Gastroesophageal sphincter (tissue), 3 donors: ENCODE measurements around the gene ELMO1.

ENCODE experiments used
- EP300 ChIP-seq: sonication (generic); formaldehyde crosslinking; IDR thresholded peaks from one replicate; pipeline ENCODE4 v1.6.1; 2017; ENCODE audit warnings: antibody characterized with exemption, mild to moderate bottlenecking
- POLR2A ChIP-seq, 2 donors: fragments of 450-650 bp; IDR thresholded peaks; one replicate each; pipeline ENCODE4 v1.6.1; 2017; ENCODE audit warnings: antibody characterized with exemption in 2 of 2, mild to moderate bottlenecking in 2 of 2, moderate library complexity in 1 of 2
- POLR2AphosphoS5 ChIP-seq: sonication (generic); formaldehyde crosslinking; IDR thresholded peaks from one replicate; pipeline ENCODE4 v1.6.1; 2017; ENCODE audit warnings: antibody characterized with exemption
- TF ChIP-seq, protein P1 (sequence below), 4 experiments: fragments of 200-600 bp in 2 of 4; fragments of 450-650 bp in 2 of 4; sonication (generic) in 1 of 4; IDR thresholded peaks; one replicate each; pipeline ENCODE4 v1.5.1; 2017 to 2019; ENCODE audit warnings: antibody characterized with exemption in 4 of 4, mild to moderate bottlenecking in 2 of 4, moderate library complexity in 2 of 4

DNA sequence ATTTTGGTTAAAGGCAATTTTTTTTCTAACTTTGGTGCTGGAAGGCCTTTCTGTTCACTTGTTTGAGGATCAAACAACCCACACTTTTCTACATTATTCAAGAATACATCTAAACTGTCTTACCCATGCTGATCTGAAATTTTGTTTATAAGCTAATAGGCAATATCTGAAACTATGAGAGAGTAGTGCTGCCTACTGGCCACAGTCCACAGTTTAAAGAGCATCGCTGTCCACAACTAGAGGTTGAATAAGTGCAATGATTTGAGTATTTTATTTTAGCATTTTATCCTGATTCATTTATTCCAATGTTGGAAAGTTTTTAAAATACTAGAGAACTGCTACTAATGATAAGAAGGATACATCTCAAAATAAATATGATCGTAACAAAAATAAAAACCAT, 306.9 kb downstream of the ELMO1 start:
- TF ChIP-seq, protein P1, sequence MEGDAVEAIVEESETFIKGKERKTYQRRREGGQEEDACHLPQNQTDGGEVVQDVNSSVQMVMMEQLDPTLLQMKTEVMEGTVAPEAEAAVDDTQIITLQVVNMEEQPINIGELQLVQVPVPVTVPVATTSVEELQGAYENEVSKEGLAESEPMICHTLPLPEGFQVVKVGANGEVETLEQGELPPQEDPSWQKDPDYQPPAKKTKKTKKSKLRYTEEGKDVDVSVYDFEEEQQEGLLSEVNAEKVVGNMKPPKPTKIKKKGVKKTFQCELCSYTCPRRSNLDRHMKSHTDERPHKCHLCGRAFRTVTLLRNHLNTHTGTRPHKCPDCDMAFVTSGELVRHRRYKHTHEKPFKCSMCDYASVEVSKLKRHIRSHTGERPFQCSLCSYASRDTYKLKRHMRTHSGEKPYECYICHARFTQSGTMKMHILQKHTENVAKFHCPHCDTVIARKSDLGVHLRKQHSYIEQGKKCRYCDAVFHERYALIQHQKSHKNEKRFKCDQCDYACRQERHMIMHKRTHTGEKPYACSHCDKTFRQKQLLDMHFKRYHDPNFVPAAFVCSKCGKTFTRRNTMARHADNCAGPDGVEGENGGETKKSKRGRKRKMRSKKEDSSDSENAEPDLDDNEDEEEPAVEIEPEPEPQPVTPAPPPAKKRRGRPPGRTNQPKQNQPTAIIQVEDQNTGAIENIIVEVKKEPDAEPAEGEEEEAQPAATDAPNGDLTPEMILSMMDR (IDR thresholded peaks at IDR 0.05), result peak in 1 of 4 experiments; percentile 8
- TF ChIP-seq POLR2A (IDR thresholded peaks at IDR 0.05), result no peak
- no peak for TF ChIP-seq POLR2AphosphoS5
- TF ChIP-seq EP300, result no peak
